Nephron progenitor cell (in vitro differentiated cells): ENCODE data around the gene RBKS.

Experiments used
- DNase-seq: peaks from one replicate; pipeline ENCODE4 v3.0.0; 2021
- H3K27ac Mint-ChIP-seq: 2 replicates; pipeline ENCODE4 v1.8.0; 2021; ENCODE audit warnings: mild to moderate bottlenecking, moderate library complexity, mixed read lengths
- H3K27me3 Mint-ChIP-seq: 2 replicates; pipeline ENCODE4 v1.8.0; 2021; ENCODE audit warnings: mild to moderate bottlenecking, low read depth, mixed read lengths; ENCODE audit not compliant: poor library complexity
- H3K36me3 Mint-ChIP-seq: 2 replicates; pipeline ENCODE4 v1.8.0; 2021; ENCODE audit warnings: low read depth, mixed read lengths
- H3K4me1 Mint-ChIP-seq: 2 replicates; pipeline ENCODE4 v1.8.0; 2021; ENCODE audit warnings: mixed read lengths
- H3K4me3 Mint-ChIP-seq: 2 replicates; pipeline ENCODE4 v1.8.0; 2021; ENCODE audit warnings: mild to moderate bottlenecking, moderate library complexity, mixed read lengths
- H3K9me3 Mint-ChIP-seq: 2 replicates; pipeline ENCODE4 v1.8.0; 2021; ENCODE audit warnings: mild to moderate bottlenecking, moderate library complexity, mixed read lengths
- CTCF ChIP-seq: fragments of 200-600 bp; sonication (generic); IDR thresholded peaks from 2 replicates; pipeline ENCODE4 v1.5.0; 2021; ENCODE audit warnings: antibody characterized with exemption

RBKS gene

GRCh38 chr2:27842894-27843293 is 47.3 kb downstream of the RBKS start:
- no peak for TF ChIP-seq CTCF
- H3K9me3 Mint-ChIP-seq: no peaks in the 10 kb centered on the region
- H3K27me3 Mint-ChIP-seq: no peaks in the 10 kb centered on the region
- H3K36me3 Mint-ChIP-seq: no peaks in the 10 kb centered on the region
- H3K27ac Mint-ChIP-seq: no peak overlapping the region
- H3K4me1 Mint-ChIP-seq: no peaks in the 10 kb centered on the region
- no peak overlapping the region for H3K4me3 Mint-ChIP-seq
- DNase-seq: no peak

- Mint-ChIP-seq H3K4me3 (no peak overlapping the region), H3K9me3 (peaks cover 10% of the 10 kb centered on the region), H3K27me3 (peaks cover 2% of the 10 kb centered on the region), H3K4me1 (no peaks in the 10 kb centered on the region), H3K36me3 (peaks cover 10% of the 10 kb centered on the region), H3K27ac (peak overlapping the region; percentile 48)
- no peak for DNase-seq
- no peak for TF ChIP-seq CTCF
Measured at GRCh38 chr2:27839022-27839618, 51.1 kb downstream of the RBKS start.

- H3K27ac Mint-ChIP-seq: peak overlapping the region; percentile 48
- no peaks in the 10 kb centered on the region for H3K4me1 Mint-ChIP-seq
- H3K4me3 Mint-ChIP-seq: no peak overlapping the region
- TF ChIP-seq CTCF: no peak
- peaks cover 10% of the 10 kb centered on the region for H3K36me3 Mint-ChIP-seq
- peaks cover 10% of the 10 kb centered on the region for H3K9me3 Mint-ChIP-seq
- no peak for DNase-seq
- H3K27me3 Mint-ChIP-seq: peaks cover 2% of the 10 kb centered on the region
Measured at GRCh38 chr2:27838502-27838901, 51.7 kb downstream of the RBKS start.

DNA sequence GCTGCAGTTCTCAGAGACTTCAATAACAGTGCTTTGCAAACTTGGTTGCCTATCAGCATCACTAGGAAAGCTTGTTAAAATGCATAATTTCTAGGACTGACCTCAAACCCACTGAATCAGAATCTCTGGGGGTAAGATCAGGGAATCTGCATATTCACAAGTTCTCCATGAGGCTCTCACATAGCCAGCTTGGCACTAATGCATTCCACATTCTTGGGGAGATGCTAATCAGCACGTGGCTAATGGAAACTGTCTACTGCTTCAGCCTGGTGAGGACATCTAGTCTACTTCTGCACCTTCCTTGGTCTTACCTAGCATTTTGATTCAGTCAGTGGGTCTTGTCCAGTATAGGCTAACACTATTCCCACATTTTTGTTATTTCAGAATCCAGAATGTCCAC is 56.3 kb downstream of the RBKS start:
- TF ChIP-seq CTCF: no peak
- Mint-ChIP-seq H3K4me3 (no peak overlapping the region), H3K4me1 (no peaks in the 10 kb centered on the region), H3K27ac (no peak overlapping the region), H3K36me3 (peaks cover 20% of the 10 kb centered on the region), H3K9me3 (peaks cover 10% of the 10 kb centered on the region), H3K27me3 (peaks cover 3% of the 10 kb centered on the region)
- DNase-seq: no peak

DNA sequence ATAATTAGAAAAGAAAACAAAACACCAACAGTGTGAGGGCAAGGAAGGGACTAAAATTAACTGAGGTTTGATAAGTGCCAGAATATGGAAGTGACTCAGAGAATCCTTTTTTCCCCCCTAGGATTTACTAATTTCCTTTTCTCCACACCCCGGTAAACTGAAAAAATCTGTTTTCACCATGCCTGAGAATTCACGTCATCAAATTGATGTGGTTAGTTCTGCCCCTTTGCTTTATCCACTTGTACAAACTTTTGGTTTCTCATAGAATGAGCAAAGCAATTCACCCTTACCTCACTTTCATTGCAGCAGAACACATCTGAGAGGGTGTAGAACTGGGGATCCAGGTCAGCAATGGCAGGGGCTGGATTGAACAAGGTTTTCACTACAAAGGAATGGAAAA is 57.8 kb downstream of the RBKS start:
- H3K4me1 Mint-ChIP-seq: no peaks in the 10 kb centered on the region
- H3K36me3 Mint-ChIP-seq: peaks cover 20% of the 10 kb centered on the region
- H3K9me3 Mint-ChIP-seq: peaks cover 10% of the 10 kb centered on the region
- H3K27me3 Mint-ChIP-seq: peaks cover 9% of the 10 kb centered on the region
- no peak for DNase-seq
- H3K4me3 Mint-ChIP-seq: no peak overlapping the region
- no peak for TF ChIP-seq CTCF
- H3K27ac Mint-ChIP-seq: no peak overlapping the region

GRCh38 chr2:27831279-27832050 is 58.7 kb downstream of the RBKS start:
- H3K9me3 Mint-ChIP-seq: peaks cover 6% of the 10 kb centered on the region
- no peak overlapping the region for H3K4me3 Mint-ChIP-seq
- H3K27ac Mint-ChIP-seq: no peak overlapping the region
- DNase-seq: no peak
- H3K36me3 Mint-ChIP-seq: peaks cover 18% of the 10 kb centered on the region
- H3K4me1 Mint-ChIP-seq: no peaks in the 10 kb centered on the region
- peaks cover 9% of the 10 kb centered on the region for H3K27me3 Mint-ChIP-seq
- TF ChIP-seq CTCF: no peak
